Measurements from ENCODE around the gene SETBP1.
A peak's percentile ranks its signal among the peaks of the same experiment; 100 is the strongest.

SETBP1 gene

DNA sequence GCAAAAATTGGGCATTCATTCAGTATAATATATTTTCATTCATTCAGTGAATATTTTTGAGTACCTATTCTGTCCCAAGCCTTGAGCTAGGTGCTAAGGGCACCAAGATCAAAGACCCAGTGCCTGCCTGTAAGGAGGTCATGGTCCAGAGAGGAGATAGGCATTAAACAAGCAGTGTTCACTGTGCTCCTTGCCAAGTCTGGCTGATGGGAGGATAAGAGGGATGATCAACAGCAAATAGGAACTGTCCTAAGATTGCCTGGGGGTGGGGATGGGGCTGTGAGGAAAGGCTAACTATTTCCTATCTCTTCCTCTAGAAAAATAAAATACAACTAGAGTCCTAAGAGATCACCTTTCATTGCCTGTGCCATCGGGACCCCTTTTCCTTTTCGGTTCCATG is 60.4 kb downstream of the SETBP1 start:
- TF ChIP-seq, protein P1, sequence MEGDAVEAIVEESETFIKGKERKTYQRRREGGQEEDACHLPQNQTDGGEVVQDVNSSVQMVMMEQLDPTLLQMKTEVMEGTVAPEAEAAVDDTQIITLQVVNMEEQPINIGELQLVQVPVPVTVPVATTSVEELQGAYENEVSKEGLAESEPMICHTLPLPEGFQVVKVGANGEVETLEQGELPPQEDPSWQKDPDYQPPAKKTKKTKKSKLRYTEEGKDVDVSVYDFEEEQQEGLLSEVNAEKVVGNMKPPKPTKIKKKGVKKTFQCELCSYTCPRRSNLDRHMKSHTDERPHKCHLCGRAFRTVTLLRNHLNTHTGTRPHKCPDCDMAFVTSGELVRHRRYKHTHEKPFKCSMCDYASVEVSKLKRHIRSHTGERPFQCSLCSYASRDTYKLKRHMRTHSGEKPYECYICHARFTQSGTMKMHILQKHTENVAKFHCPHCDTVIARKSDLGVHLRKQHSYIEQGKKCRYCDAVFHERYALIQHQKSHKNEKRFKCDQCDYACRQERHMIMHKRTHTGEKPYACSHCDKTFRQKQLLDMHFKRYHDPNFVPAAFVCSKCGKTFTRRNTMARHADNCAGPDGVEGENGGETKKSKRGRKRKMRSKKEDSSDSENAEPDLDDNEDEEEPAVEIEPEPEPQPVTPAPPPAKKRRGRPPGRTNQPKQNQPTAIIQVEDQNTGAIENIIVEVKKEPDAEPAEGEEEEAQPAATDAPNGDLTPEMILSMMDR (IDR thresholded peaks at IDR 0.05; ENCODE audit: low read depth, low read length, missing control alignments), result no peak
- in situ Hi-C loops (cut with HindIII; ENCODE audit: low pct_ligation_motif_present, low sequenced_read_pairs), result no loop called here
- no peaks in the 10 kb centered on the region for H3K27me3 ChIP-seq (replicated peaks)
- no peak for DNase-seq
- H3K27ac ChIP-seq, result no peak overlapping the region
- H3K36me3 ChIP-seq (replicated peaks), result no peaks in the 10 kb centered on the region
- H3K4me3 ChIP-seq (ENCODE audit: low read depth, low read length), result no peak overlapping the region

DNA sequence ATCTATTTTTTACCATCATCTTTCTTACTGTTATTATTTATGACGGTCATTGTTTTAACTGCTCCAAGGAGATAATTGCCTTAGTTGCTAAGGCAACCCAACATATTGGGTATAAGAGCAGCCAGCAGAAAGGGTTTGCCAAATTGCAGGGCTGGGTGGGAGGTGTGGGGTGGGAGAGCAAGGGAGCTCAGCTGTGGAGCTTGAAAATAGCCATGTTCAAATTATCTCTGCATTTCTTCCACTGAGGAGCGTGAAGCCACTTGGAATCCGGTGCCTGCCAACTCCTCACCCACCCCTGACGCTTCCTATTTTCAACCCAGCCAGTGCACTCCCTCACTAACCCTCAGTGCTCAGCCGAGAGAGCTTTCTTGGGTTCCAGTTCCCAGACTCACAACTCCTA is 60.8 kb downstream of the SETBP1 start:
- in situ Hi-C loops (cut with HindIII; ENCODE audit: low pct_ligation_motif_present, low sequenced_read_pairs), result no loop called here
- no peak for DNase-seq
- Histone ChIP-seq H3K36me3 (replicated peaks) (no peaks in the 10 kb centered on the region), H3K27me3 (replicated peaks) (no peaks in the 10 kb centered on the region), H3K4me3 (ENCODE audit: low read depth, low read length) (no peak overlapping the region), H3K27ac (no peak overlapping the region)
- TF ChIP-seq, protein P1 (IDR thresholded peaks at IDR 0.05; ENCODE audit: low read depth, low read length, missing control alignments), result no peak

DNA sequence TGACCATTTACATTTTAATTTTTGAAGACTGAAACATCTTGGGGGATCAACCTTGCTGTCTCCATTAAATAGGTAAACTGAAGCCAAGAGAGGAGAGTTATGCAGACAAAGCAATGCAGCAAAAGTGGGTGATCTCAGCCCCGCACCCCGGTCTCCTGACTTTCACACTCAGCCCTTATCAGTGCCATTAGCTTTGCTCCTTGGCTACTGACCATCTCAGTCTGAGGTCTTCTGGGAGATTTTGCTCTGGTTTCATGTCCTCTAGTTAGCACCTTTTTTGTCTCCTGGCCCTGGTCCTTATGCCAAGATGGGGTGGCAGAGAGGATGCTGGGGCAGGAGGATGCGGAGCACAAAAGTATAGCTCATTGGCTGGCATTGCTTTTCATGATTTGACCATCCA is 61.4 kb downstream of the SETBP1 start:
- DNase-seq, result no peak
- no peak overlapping the region for H3K27ac ChIP-seq
- TF ChIP-seq, protein P1 (IDR thresholded peaks at IDR 0.05; ENCODE audit: low read depth, low read length, missing control alignments), result no peak
- no peaks in the 10 kb centered on the region for H3K36me3 ChIP-seq (replicated peaks)
- no peaks in the 10 kb centered on the region for H3K27me3 ChIP-seq (replicated peaks)
- in situ Hi-C loops (cut with HindIII; ENCODE audit: low pct_ligation_motif_present, low sequenced_read_pairs), result no loop called here
- H3K4me3 ChIP-seq (ENCODE audit: low read depth, low read length), result no peak overlapping the region

DNA sequence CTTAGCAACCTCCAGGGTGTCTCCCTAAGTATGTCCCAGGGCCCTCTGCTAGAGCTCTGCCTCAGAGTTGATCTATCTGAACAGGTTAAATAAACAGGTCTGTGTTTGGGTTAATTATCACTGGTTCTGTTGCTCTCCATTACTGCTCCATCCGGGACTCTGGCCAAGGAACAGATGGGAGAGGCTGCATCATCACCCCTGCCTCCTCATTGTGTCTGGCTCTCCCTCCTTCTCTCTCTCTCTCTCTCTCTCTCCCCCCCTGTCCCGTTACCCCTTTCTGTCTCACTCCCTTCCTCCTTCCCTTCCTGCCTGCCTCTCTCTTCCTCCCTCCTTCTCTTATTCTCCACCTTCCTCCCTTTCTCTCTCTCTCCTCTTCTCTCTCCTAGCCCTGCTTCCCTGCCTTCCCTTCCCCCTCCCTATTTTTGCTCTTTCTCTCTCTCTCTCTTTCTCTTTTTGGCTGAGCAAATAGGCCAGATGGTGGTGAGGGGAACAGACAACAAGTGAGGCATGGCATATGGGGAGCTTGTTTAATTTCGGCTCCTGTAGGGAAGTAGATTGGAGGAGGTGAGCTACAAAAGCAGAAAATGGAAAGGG is 62.1 kb downstream of the SETBP1 start:
- TF ChIP-seq, protein P1 (IDR thresholded peaks at IDR 0.05; ENCODE audit: low read depth, low read length, missing control alignments), result no peak
- Histone ChIP-seq H3K27me3 (replicated peaks) (no peaks in the 10 kb centered on the region), H3K36me3 (replicated peaks) (no peaks in the 10 kb centered on the region), H3K4me3 (ENCODE audit: low read depth, low read length) (no peak overlapping the region), H3K27ac (no peak overlapping the region)
- DNase-seq, result peak; percentile 18
- in situ Hi-C loops (cut with HindIII; ENCODE audit: low pct_ligation_motif_present, low sequenced_read_pairs), result no loop called here

DNA sequence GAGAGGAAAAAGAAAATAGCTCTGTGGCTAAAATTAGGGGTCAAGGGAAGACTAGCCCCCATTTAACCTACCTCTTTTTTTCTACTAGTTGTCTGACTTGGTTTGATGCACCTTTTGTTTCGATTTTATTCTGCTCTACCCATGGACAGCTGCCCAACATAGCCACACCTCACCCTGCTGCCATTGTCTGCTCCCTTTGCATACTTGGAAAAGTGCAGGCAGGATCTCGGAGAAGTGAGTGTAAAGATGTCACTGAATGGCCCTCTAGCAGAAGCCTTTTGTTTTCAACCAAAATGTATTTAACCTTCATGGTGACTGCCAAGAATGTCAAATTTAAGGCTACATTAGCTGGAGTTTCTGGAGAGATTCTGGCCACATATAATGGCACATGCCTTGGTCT is 62.9 kb downstream of the SETBP1 start:
- Histone ChIP-seq H3K27me3 (replicated peaks) (no peaks in the 10 kb centered on the region), H3K36me3 (replicated peaks) (no peaks in the 10 kb centered on the region), H3K4me3 (ENCODE audit: low read depth, low read length) (no peak overlapping the region), H3K27ac (no peak overlapping the region)
- DNase-seq, result no peak
- in situ Hi-C loops (cut with HindIII; ENCODE audit: low pct_ligation_motif_present, low sequenced_read_pairs), result no loop called here
- TF ChIP-seq, protein P1 (IDR thresholded peaks at IDR 0.05; ENCODE audit: low read depth, low read length, missing control alignments), result no peak
